HG02938 (cell line): ENCODE measurements around the gene DEFB108B.
"Not testable (repeated sequence)": the region's sequence is repeated elsewhere in the genome, so short reads cannot be mapped to it uniquely, and the experiment has no call there.

Experiments
- ATAC-seq: cut with Tn5 transposase; IDR thresholded peaks from one replicate; pipeline ENCODE4 v1.9.1; 2021; ENCODE audit warnings: mild to moderate bottlenecking, moderate library complexity; ENCODE audit not compliant: unreplicated experiment

Gene DEFB108B

GRCh38 chr11:71813481-71814355, 19.3 kb upstream of the DEFB108B start:
- ATAC-seq = not testable (repeated sequence)

- ATAC-seq = not testable (repeated sequence)
Measured at GRCh38 chr11:71821539-71821938, 11.5 kb upstream of the DEFB108B start.

- not testable (repeated sequence) for ATAC-seq
Measured at GRCh38 chr11:71829247-71829646, 3.8 kb upstream of the DEFB108B start.

- ATAC-seq = not testable (repeated sequence)
Measured at GRCh38 chr11:71829686-71830085, 3.3 kb upstream of the DEFB108B start.

GRCh38 chr11:71842720-71843119, 9.7 kb downstream of the DEFB108B start:
- not testable (repeated sequence) for ATAC-seq

GRCh38 chr11:71843355-71843754, 10.4 kb downstream of the DEFB108B start:
- not testable (repeated sequence) for ATAC-seq

- ATAC-seq = no peak
Measured at GRCh38 chr11:71843858-71844257, 10.9 kb downstream of the DEFB108B start.

GRCh38 chr11:71853895-71854294, 20.9 kb downstream of the DEFB108B start:
- not testable (repeated sequence) for ATAC-seq

GRCh38 chr11:71855880-71856279, 22.9 kb downstream of the DEFB108B start:
- not testable (repeated sequence) for ATAC-seq

GRCh38 chr11:71860835-71861234, 27.8 kb downstream of the DEFB108B start:
- ATAC-seq = not testable (repeated sequence)

GRCh38 chr11:71863978-71864627, 31.1 kb downstream of the DEFB108B start:
- not testable (repeated sequence) for ATAC-seq

GRCh38 chr11:71867209-71867608, 34.2 kb downstream of the DEFB108B start:
- not testable (repeated sequence) for ATAC-seq

GRCh38 chr11:71869931-71870330, 36.9 kb downstream of the DEFB108B start:
- ATAC-seq = not testable (repeated sequence)

- not testable (repeated sequence) for ATAC-seq
Measured at GRCh38 chr11:71870661-71871060, 37.7 kb downstream of the DEFB108B start.

- not testable (repeated sequence) for ATAC-seq
Measured at GRCh38 chr11:71876262-71876661, 43.3 kb downstream of the DEFB108B start.

- not testable (repeated sequence) for ATAC-seq
Measured at GRCh38 chr11:71878059-71878458, 45.1 kb downstream of the DEFB108B start, which contains the start of gene DEFB131B. DEFB131B (plus strand) TSS chr11:71878453; CDS start chr11:71878453, 0 bp downstream.

GRCh38 chr11:71885806-71886205, 52.8 kb downstream of the DEFB108B start:
- not testable (repeated sequence) for ATAC-seq
